GM19328 (cell line): ENCODE data around the gene CCDC27.
A peak's percentile ranks its signal among the peaks of the same experiment; 100 is the strongest.
"Not testable (repeated sequence)": the region's sequence is repeated elsewhere in the genome, so short reads cannot be mapped to it uniquely, and the experiment has no call there.

Experiments used
- ATAC-seq: cut with Tn5 transposase; IDR thresholded peaks from one replicate; pipeline ENCODE4 v1.9.1; 2021; ENCODE audit warnings: mild to moderate bottlenecking, moderate library complexity; ENCODE audit not compliant: unreplicated experiment

Gene CCDC27

GRCh38 chr1:3788756-3789420 is 36.6 kb downstream of the CCDC27 start:
- no peak for ATAC-seq

- ATAC-seq: no peak
Observed at GRCh38 chr1:3789421-3790300, 37.4 kb downstream of the CCDC27 start.

GRCh38 chr1:3790500-3790923 is 38.3 kb downstream of the CCDC27 start:
- ATAC-seq: no peak

- no peak for ATAC-seq
Observed at GRCh38 chr1:3790952-3791351, 38.7 kb downstream of the CCDC27 start.

GRCh38 chr1:3795453-3796214 is 43.4 kb downstream of the CCDC27 start:
- ATAC-seq: no peak

- ATAC-seq: peak; percentile 96
Observed at GRCh38 chr1:3796215-3797061, 44.2 kb downstream of the CCDC27 start, which contains the start of gene LRRC47. Gene LRRC47, minus strand, starts transcription at chr1:3796498. Its CDS starts 22 bp downstream, at chr1:3796476.

GRCh38 chr1:3799976-3800685 is 47.9 kb downstream of the CCDC27 start:
- no peak for ATAC-seq

GRCh38 chr1:3800795-3801194 is 48.5 kb downstream of the CCDC27 start:
- ATAC-seq: not testable (repeated sequence)

GRCh38 chr1:3803905-3804626 is 51.8 kb downstream of the CCDC27 start:
- ATAC-seq: no peak

GRCh38 chr1:3804627-3804944 is 52.3 kb downstream of the CCDC27 start:
- not testable (repeated sequence) for ATAC-seq

- ATAC-seq: no peak
Observed at GRCh38 chr1:3805038-3805437, 52.8 kb downstream of the CCDC27 start.

GRCh38 chr1:3807769-3808168 is 55.5 kb downstream of the CCDC27 start:
- no peak for ATAC-seq

- no peak for ATAC-seq
Observed at GRCh38 chr1:3809680-3810079, 57.4 kb downstream of the CCDC27 start.

GRCh38 chr1:3810149-3810761 is 58.0 kb downstream of the CCDC27 start:
- ATAC-seq: not testable (repeated sequence)

GRCh38 chr1:3811595-3811911 is 59.3 kb downstream of the CCDC27 start:
- no peak for ATAC-seq

GRCh38 chr1:3814065-3814464 is 61.8 kb downstream of the CCDC27 start:
- no peak for ATAC-seq

GRCh38 chr1:3814771-3815561 is 62.7 kb downstream of the CCDC27 start:
- no peak for ATAC-seq
